BE2C (cell line): ENCODE measurements around the gene PREB.

Experiments
- DNase-seq: peaks from one replicate; pipeline ENCODE4 v3.0.0-alpha.2; 2020
- H3K27me3 ChIP-seq: fragments of 250-450 bp; sonication (Bioruptor Pico); 2 replicates; pipeline ENCODE4 v1.5.1; 2020; ENCODE audit warnings: mild to moderate bottlenecking
- H3K36me3 ChIP-seq: fragments of 250-450 bp; sonication (Bioruptor Pico); 2 replicates; pipeline ENCODE4 v1.5.1; 2020; ENCODE audit warnings: mild to moderate bottlenecking
- H3K4me1 ChIP-seq: fragments of 250-450 bp; sonication (Bioruptor Pico); 2 replicates; pipeline ENCODE4 v1.5.1; 2020
- H3K4me3 ChIP-seq: 2 replicates; pipeline ENCODE4 v1.5.1; 2011; ENCODE audit warnings: low read depth, low read length
- H3K9me3 ChIP-seq: fragments of 250-450 bp; sonication (Bioruptor Pico); 2 replicates; pipeline ENCODE4 v1.5.1; 2020
- TF ChIP-seq, protein P1 (sequence below): IDR thresholded peaks from 2 replicates; pipeline ENCODE4 v1.5.1; 2012; ENCODE audit warnings: mild to moderate bottlenecking, low read depth, low read length

Gene PREB

DNA sequence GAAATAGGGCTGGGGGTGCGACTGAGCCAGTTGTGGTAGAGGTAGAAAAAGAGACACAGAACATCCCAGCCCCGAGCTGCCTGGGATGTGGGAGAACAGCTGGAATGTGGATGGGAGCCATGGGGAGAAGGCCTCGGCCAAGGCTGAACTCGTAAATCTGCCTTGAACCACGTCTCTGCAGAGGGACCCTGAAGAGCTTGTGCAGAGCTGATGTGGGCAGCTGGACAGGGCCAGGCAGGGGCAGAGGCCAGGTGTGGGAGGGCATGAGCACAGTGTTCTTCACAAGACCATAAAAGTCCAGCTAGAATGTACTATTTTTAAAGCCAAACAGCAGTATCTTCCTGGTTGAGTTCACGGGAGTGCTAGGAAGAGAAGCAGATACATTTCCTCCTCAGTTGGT, 20.1 kb upstream of the PREB start:
- TF ChIP-seq, protein P1, sequence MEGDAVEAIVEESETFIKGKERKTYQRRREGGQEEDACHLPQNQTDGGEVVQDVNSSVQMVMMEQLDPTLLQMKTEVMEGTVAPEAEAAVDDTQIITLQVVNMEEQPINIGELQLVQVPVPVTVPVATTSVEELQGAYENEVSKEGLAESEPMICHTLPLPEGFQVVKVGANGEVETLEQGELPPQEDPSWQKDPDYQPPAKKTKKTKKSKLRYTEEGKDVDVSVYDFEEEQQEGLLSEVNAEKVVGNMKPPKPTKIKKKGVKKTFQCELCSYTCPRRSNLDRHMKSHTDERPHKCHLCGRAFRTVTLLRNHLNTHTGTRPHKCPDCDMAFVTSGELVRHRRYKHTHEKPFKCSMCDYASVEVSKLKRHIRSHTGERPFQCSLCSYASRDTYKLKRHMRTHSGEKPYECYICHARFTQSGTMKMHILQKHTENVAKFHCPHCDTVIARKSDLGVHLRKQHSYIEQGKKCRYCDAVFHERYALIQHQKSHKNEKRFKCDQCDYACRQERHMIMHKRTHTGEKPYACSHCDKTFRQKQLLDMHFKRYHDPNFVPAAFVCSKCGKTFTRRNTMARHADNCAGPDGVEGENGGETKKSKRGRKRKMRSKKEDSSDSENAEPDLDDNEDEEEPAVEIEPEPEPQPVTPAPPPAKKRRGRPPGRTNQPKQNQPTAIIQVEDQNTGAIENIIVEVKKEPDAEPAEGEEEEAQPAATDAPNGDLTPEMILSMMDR, result no peak
- H3K4me3 ChIP-seq, result no peak overlapping the region

DNA sequence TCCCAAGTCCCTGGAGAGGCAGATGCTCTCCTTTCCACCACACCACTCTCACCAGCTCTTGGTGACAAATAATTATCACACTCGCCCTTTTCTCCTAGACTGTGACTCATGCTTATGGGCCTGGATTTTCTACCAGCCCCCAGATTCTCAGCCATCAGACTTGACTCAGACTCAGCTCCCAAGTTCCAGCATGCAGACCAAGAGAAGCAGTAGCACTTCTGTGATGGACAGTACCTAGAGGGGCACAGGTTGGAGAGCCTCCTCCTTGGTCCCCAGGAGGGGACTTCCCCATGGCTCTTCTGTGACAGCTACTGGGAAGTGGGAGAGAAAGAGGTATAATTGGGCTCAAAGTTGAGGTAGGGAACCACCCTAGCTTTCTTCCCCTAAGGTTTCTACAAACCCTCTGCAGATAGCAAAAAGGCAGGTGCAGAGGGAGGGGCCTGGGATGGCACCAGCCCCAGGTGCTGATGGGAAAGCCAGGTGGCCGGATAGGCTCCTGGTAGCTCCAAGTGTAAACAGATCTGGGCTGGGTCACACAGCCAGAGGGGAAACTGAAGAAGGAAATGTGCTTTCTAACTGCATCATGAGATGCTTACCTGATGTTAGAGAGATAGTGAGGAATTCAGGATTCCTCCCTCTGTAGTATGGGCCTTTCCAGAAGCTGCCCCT, 18.5 kb upstream of the PREB start:
- no peak for DNase-seq
- Histone ChIP-seq H3K9me3 (no peaks in the 10 kb centered on the region), H3K36me3 (no peaks in the 10 kb centered on the region), H3K27me3 (no peaks in the 10 kb centered on the region), H3K4me3 (no peak overlapping the region), H3K4me1 (no peaks in the 10 kb centered on the region)
- TF ChIP-seq, protein P1, result no peak

More for the DNA sequence above, 20.1 kb upstream of the PREB start:
- no peak for DNase-seq
- Histone ChIP-seq H3K9me3 (no peaks in the 10 kb centered on the region), H3K27me3 (no peaks in the 10 kb centered on the region), H3K36me3 (no peaks in the 10 kb centered on the region), H3K4me1 (no peaks in the 10 kb centered on the region)

DNA sequence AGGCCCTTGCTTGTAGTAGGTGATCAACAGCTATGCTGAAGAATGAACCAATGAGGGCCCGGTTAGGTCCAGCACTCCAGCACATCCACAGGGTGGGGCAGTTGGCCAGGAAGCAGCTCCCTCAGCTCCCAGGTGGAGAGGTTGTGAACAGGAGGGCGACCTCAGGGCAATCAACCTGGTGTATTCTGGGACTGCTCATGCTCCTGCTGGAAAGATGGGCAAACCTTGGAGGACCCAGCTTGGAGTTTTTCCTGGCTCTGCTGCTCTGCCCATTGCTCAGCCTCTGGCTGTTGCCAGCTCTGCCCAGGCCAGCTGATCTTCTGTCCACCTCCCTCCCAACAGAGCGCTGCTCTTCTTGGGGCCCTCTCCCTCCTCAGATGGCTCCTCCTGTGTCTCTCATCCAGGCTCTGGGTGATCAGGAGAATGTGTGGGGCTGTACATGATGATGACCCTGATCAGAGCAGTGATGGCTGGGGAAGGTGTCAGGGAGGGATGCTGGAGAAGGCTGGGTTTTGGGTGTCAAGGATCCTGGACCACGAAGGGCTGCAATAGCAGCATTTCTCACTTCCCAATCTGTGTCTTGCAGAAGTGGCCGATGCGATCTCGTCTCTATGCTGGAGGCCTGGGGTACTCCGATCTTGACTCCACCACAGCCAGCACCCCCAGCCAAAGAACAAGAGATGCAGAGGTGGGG, 17.8 kb upstream of the PREB start:
- H3K9me3 ChIP-seq, result no peaks in the 10 kb centered on the region
- H3K27me3 ChIP-seq, result no peaks in the 10 kb centered on the region
- TF ChIP-seq, protein P1, result no peak
- H3K4me1 ChIP-seq, result no peaks in the 10 kb centered on the region
- DNase-seq, result no peak
- no peaks in the 10 kb centered on the region for H3K36me3 ChIP-seq
- H3K4me3 ChIP-seq, result no peak overlapping the region

DNA sequence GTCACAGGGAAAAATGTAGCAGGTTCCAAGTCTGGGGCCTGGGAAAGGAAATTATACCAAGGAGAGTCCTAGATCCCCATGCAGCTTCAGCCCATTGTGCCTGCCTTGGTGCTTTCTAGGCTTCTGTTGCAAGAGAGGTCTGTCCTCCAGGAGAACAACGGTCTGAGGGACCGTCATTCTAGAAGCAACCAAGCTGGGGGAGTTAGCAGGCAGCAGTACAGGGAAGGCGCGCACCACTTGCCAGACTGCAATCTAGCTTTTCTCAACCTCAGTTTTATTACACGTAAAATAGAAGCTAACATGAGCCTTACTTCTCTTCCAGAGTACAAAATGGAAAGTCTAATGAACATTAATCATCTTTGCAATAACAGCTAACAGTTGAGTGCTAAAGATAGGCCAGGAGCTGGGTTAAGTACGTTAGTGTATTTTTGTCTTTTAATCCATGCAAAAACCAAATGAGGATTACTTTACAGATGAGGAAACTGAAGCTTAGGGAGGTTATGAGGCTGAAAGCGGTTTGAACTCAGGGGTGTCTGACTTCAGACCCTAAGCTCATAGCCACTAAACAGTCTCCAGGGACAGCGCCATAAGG, 16.3 kb upstream of the PREB start:
- H3K4me1 ChIP-seq, result no peaks in the 10 kb centered on the region
- H3K36me3 ChIP-seq, result no peaks in the 10 kb centered on the region
- no peaks in the 10 kb centered on the region for H3K9me3 ChIP-seq
- no peak for DNase-seq
- TF ChIP-seq, protein P1, result no peak
- H3K4me3 ChIP-seq, result no peak overlapping the region
- H3K27me3 ChIP-seq, result no peaks in the 10 kb centered on the region

DNA sequence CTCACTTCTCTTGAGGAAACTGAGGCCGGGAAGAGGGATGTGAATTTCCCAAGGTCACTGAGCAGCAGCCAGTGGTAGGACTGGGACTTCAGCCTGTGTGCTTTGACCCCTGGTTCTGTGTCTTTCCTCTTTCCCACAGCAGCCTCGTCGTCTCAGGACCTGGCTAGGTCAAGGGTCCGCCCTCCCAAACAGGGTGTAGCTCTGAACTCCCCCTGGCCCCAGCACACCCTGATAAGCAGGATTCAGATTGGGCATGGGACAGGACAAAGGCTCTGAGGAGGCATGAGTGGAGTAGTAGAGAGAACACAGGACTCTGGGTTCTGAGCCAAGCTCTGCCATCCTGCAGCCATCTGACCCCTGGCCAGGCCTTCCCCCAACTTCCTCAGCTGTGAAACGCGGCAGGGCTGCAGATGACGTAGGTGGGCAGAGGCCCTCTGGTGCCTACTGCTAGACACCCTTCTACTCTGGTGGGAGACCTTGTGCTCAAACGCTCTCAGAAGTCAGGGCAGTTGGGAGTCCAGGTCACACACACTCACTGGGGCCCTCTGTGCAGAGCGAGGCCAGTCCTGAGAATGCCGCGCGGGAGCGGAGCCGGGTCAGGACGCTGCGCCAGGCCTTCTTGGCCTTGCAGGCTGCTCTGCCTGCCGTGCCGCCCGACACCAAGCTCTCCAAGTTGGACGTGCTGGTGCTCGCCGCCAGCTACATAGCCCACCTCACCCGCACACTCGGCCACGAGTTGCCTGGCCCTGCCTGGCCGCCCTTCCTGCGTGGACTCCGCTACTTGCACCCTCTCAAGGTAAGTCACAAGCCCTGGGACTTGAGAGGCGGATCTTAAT, 15.4 kb upstream of the PREB start:
- no peak for DNase-seq
- Histone ChIP-seq H3K4me1 (no peaks in the 10 kb centered on the region), H3K27me3 (no peaks in the 10 kb centered on the region), H3K9me3 (no peaks in the 10 kb centered on the region), H3K36me3 (no peaks in the 10 kb centered on the region), H3K4me3 (no peak overlapping the region)
- TF ChIP-seq, protein P1, result no peak
